Testis (tissue), 3 donors: Measurements from ENCODE around the gene ANXA2R. TPM values are rescaled to one million over a fixed set of nuclear protein-coding genes. Genes with fewer than 3 reads are reported as not detected.

ENCODE experiments used
- DNase-seq: peaks from one replicate; pipeline ENCODE4 v3.0.0-alpha.2; 2019
- H3K27ac ChIP-seq, 2 donors: fragments of 200-600 bp; sonication (generic); one replicate each; pipeline ENCODE4 v1.5.1; 2019
- H3K27me3 ChIP-seq: fragments of 200-600 bp; sonication (generic); one replicate; pipeline ENCODE4 v1.5.1; 2019
- H3K36me3 ChIP-seq: fragments of 200-600 bp; sonication (generic); one replicate; pipeline ENCODE4 v1.5.1; 2017; ENCODE audit warnings: low read depth; ENCODE audit errors: missing control alignments
- H3K4me1 ChIP-seq: fragments of 200-600 bp; sonication (generic); one replicate; pipeline ENCODE4 v1.5.1; 2019
- H3K4me3 ChIP-seq, 2 donors: fragments of 200-600 bp; sonication (generic); one replicate each; pipeline ENCODE4 v1.5.1; 2017 to 2019
- H3K9me3 ChIP-seq: fragments of 200-600 bp; sonication (generic); one replicate; pipeline ENCODE4 v1.5.1; 2017
- CTCF ChIP-seq, 3 experiments: fragments of 450-650 bp in 2 of 3; fragments of 200-600 bp in 1 of 3; sonication (generic) in 1 of 3; IDR thresholded peaks; one replicate each; pipeline ENCODE4 v1.5.1; 2016 to 2019; ENCODE audit warnings: antibody characterized with exemption in 3 of 3, mild to moderate bottlenecking in 2 of 3, moderate library complexity in 1 of 3
- POLR2A ChIP-seq: fragments of 450-650 bp; IDR thresholded peaks from one replicate; pipeline ENCODE4 v1.6.1; 2017; ENCODE audit warnings: antibody characterized with exemption, mild to moderate bottlenecking, moderate library complexity
- whole genome bisulfite sequencing, 2 donors: methylation state at CpG; one replicate each; pipeline ENCODE4 v1.1.5; 2018; 5-methylcytosine and 5-hydroxymethylcytosine counted together
- intact Hi-C: fragments of 100-400 bp; cut with DNase I; formaldehyde crosslinking; loops from one replicate; pipeline ENCODE4 v1.15.1; 2023; ENCODE audit warnings: low total_unique reads
- polyA plus RNA-seq: library from polyadenylated mRNA; stranded (reverse); fragments of 350-450 nt; fragmentation: Illumina TruSeq; extraction: RNeasy Lipid Tissue Mini Kit (QIAGEN cat#74804); gene quantifications from one replicate; pipeline ENCODE4 v1.2.3, GENCODE V29; 2014; ENCODE audit warnings: low read depth, low replicate concordance; ENCODE audit not compliant: insufficient read depth
- total RNA-seq, 2 donors: library from RNA; depleted of rRNA; stranded (reverse); fragments of >200 nt; gene quantifications; one replicate each; pipeline ENCODE4 v1.2.3, GENCODE V29; 2016

ANXA2R gene
- total and polyA plus RNA-seq, 3 donors from 2014 or later = 1.6 to 10.2 (median 5.1) TPM

- WGBS, 2 donors = 29 to 32% methylated on average over 32 to 36 of the region's 36 CpGs
- Histone ChIP-seq H3K9me3 (no peaks in the 10 kb centered on the region), H3K36me3 (no peaks in the 10 kb centered on the region), H3K27me3 (no peaks in the 10 kb centered on the region), H3K27ac (peak overlapping the region; percentile 65 to 85), H3K4me3 (peak overlapping the region; percentile 60 to 63), H3K4me1 (no peaks in the 10 kb centered on the region)
- no peak for TF ChIP-seq POLR2A
- TF ChIP-seq CTCF (IDR thresholded peaks at IDR 0.05) = no peak
- no peak for DNase-seq
- intact Hi-C loops = loop anchor here (5.0 kb wide), 1 partner anchor 51 kb away; the partner anchor contains the start of gene ANXA2R
Observed at GRCh38 chr5:42991404-42992087, 48.6 kb downstream of the ANXA2R start.

GRCh38 chr5:42990892-42991291 lies 49.2 kb downstream of the ANXA2R start:
- no peak overlapping the region for H3K27ac ChIP-seq
- no peaks in the 10 kb centered on the region for H3K4me1 ChIP-seq
- H3K9me3 ChIP-seq = no peaks in the 10 kb centered on the region
- H3K27me3 ChIP-seq = no peaks in the 10 kb centered on the region
- peak overlapping the region; percentile 60 to 63 for H3K4me3 ChIP-seq
- WGBS, 2 donors = 66 to 68% methylated on average over 4 of the region's 4 CpGs
- intact Hi-C loops = loop anchor here (5.0 kb wide), 1 partner anchor 51 kb away; the partner anchor contains the start of gene ANXA2R
- DNase-seq = no peak
- no peak for TF ChIP-seq POLR2A
- TF ChIP-seq CTCF (IDR thresholded peaks at IDR 0.05) = no peak
- H3K36me3 ChIP-seq = no peaks in the 10 kb centered on the region

Other genes with a start within 250 kb of the ANXA2R start
- 100 to 1,000 TPM in 1 of 2 donors, 10 to 100 TPM in 1; 52.1 to 125 TPM for gene SELENOP, start 228.4 kb downstream of the ANXA2R start, total RNA-seq
- gene SELENOP, start 228.4 kb downstream of the ANXA2R start, polyA plus RNA-seq = 156 TPM
- gene ZNF131, start 80.6 kb upstream of the ANXA2R start, total RNA-seq = 10 to 100 TPM; 67.8 to 80.6 TPM
- gene ZNF131, start 80.6 kb upstream of the ANXA2R start, polyA plus RNA-seq = 75.6 TPM
- gene NIM1K, start 151.9 kb upstream of the ANXA2R start, total RNA-seq = under 1 TPM; 0.68 to 0.79 TPM
- gene NIM1K, start 151.9 kb upstream of the ANXA2R start, polyA plus RNA-seq = 1.1 TPM